Thoracic aorta (tissue), 2 donors: ENCODE measurements around the gene APBA2. TPM values are rescaled to one million over a fixed set of nuclear protein-coding genes. Genes with fewer than 3 reads are reported as not detected.

Source experiments
- ATAC-seq: fragments of 150-250 bp; one replicate; pipeline ENCODE4 v1.8.0; 2017; ENCODE audit warnings: low read depth; ENCODE audit not compliant: insufficient number of reproducible peaks, low FRiP score
- DNase-seq: peaks from one replicate; pipeline ENCODE4 v3.0.0-alpha.2; 2020; ENCODE audit warnings: low spot score
- H3K27ac ChIP-seq, 2 donors: fragments of 200-600 bp; sonication (generic); 1 replicate in 1 of 2; 2 replicates in 1 of 2; pipeline ENCODE4 v1.5.1; 2016; ENCODE audit warnings: mild to moderate bottlenecking in 2 of 2, moderate library complexity in 2 of 2
- H3K27me3 ChIP-seq: fragments of 200-600 bp; sonication (generic); replicated peaks from 2 replicates; pipeline ENCODE4 v1.6.0; 2016; ENCODE audit warnings: mild to moderate bottlenecking; ENCODE audit not compliant: insufficient read depth
- H3K36me3 ChIP-seq: fragments of 200-600 bp; sonication (generic); one replicate; pipeline ENCODE4 v1.5.1; 2016
- H3K4me1 ChIP-seq, 2 donors: fragments of 200-600 bp; sonication (generic); 1 replicate in 1 of 2; 2 replicates in 1 of 2; pipeline versions ENCODE4 v1.5.1 to v1.6.0; 2016; ENCODE audit warnings: low read depth in 2 of 2, mild to moderate bottlenecking in 1 of 2; ENCODE audit not compliant: control insufficient read depth in 1 of 2
- H3K4me3 ChIP-seq: fragments of 200-600 bp; sonication (generic); 2 replicates; pipeline ENCODE4 v1.5.1; 2016; ENCODE audit warnings: mild to moderate bottlenecking
- H3K9me3 ChIP-seq: fragments of 200-600 bp; sonication (generic); 2 replicates; pipeline ENCODE4 v1.5.1; 2016
- CTCF ChIP-seq: fragments of 200-600 bp; sonication (generic); IDR thresholded peaks from one replicate; pipeline ENCODE4 v1.5.1; 2019; ENCODE audit warnings: antibody characterized with exemption
- total RNA-seq, 2 donors: library from RNA; depleted of rRNA; stranded (reverse); fragments of >200 nt; gene quantifications; one replicate each; pipeline versions ENCODE4 v1.1.0 to v1.2.3, GENCODE V29; 2016

APBA2 gene
- total RNA-seq, 2 donors from 2014 or later: 4.9 to 5.6 TPM

- Histone ChIP-seq H3K4me1 (no peaks in the 10 kb centered on the region), H3K27ac (no peak overlapping the region), H3K9me3 (no peaks in the 10 kb centered on the region), H3K4me3 (no peak overlapping the region), H3K36me3 (no peaks in the 10 kb centered on the region), H3K27me3 (no peaks in the 10 kb centered on the region)
- ATAC-seq (no peak), DNase-seq (no peak)
- TF ChIP-seq CTCF: no peak
Observed at GRCh38 chr15:29129926-29130325, 244.2 kb downstream of the APBA2 start.

DNA sequence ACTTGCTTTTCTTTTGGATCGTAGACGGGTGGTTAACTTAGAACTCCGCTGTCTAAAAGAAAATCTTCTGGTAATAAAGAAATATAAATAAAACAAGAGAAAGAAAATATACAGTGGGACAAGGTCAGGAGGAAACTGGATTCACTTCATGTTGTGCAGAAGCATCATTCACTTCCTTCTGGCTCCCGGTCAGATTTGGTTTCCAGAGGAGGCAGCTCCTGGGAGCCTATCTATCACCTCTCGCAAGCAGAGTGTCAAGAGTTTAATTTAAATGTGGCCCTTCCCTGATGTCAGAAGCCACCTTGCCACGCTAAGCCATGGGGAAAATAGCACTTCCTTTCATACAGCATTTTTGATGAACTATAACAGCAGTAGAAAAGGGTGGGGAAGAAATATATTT is 244.7 kb downstream of the APBA2 start:
- Histone ChIP-seq H3K4me3 (no peak overlapping the region), H3K27me3 (no peaks in the 10 kb centered on the region), H3K9me3 (no peaks in the 10 kb centered on the region), H3K36me3 (no peaks in the 10 kb centered on the region), H3K27ac (no peak overlapping the region), H3K4me1 (no peaks in the 10 kb centered on the region)
- no peak for ATAC-seq
- TF ChIP-seq CTCF: no peak
- DNase-seq: no peak

DNA sequence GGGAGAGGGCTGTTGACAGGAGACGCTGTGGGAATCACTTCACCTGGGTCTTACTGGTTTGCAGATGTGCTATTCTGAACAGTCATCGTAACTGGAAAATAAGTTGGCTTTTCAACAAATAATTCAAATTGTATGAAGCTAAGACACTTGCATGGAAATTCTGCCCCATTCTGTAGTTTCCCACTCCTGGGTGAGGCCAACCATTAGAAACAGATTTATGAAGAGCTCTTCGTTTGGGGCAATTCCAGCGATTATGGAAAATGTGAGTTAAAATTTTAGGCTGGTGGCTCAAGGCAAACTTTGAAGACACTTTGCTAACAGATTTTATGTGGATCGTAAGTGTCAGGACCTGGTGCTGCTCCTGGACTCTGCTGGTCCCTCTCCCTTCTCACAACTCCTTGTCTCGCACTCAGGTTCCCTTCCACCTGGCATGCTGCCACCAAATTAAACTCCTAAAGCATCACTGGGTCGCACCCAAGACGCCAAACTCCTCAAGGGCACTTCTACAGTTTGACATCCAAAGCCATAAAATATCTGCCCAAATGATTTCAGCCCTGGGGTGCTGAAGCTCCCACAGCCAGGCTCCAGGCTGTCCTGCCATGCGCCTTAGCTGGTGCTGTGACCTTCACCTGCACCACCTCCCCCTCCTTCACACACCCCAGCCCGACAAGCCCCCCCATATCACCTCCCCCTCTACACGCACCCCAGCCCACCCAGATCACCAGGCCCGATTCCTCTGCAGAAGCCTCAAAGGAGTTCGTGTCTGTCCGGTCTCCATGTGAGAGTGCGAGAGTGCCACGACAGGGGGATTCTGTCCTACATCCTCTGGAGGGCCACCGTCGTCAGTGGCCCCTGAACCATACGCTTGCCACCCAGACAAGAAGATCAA is 245.4 kb downstream of the APBA2 start:
- DNase-seq: no peak
- H3K27me3 ChIP-seq: no peaks in the 10 kb centered on the region
- no peak for TF ChIP-seq CTCF

GRCh38 chr15:29131840-29132420 is 246.2 kb downstream of the APBA2 start:
- Histone ChIP-seq H3K4me3 (no peak overlapping the region), H3K4me1 (no peaks in the 10 kb centered on the region), H3K27me3 (no peaks in the 10 kb centered on the region), H3K27ac (no peak overlapping the region), H3K9me3 (no peaks in the 10 kb centered on the region), H3K36me3 (no peaks in the 10 kb centered on the region)
- ATAC-seq (no peak), DNase-seq (no peak)
- no peak for TF ChIP-seq CTCF

More for the DNA sequence above, 245.4 kb downstream of the APBA2 start:
- Histone ChIP-seq H3K27ac (no peak overlapping the region), H3K4me1 (no peaks in the 10 kb centered on the region), H3K4me3 (no peak overlapping the region), H3K9me3 (no peaks in the 10 kb centered on the region), H3K36me3 (no peaks in the 10 kb centered on the region)
- ATAC-seq: no peak

GRCh38 chr15:29132735-29133181 is 247.0 kb downstream of the APBA2 start:
- DNase-seq (no peak), ATAC-seq (no peak)
- no peaks in the 10 kb centered on the region for H3K9me3 ChIP-seq
- H3K36me3 ChIP-seq: no peaks in the 10 kb centered on the region
- no peak for TF ChIP-seq CTCF
- no peaks in the 10 kb centered on the region for H3K4me1 ChIP-seq
- H3K27me3 ChIP-seq: no peaks in the 10 kb centered on the region
- no peak overlapping the region for H3K27ac ChIP-seq
- no peak overlapping the region for H3K4me3 ChIP-seq
